ELF-1 (cell line): ENCODE data around the gene MIA2.

Source experiments
- DNase-seq: peaks from one replicate; pipeline ENCODE4 v3.0.0-alpha.2; 2016; ENCODE audit warnings: low read depth, low spot score

MIA2 gene

DNA sequence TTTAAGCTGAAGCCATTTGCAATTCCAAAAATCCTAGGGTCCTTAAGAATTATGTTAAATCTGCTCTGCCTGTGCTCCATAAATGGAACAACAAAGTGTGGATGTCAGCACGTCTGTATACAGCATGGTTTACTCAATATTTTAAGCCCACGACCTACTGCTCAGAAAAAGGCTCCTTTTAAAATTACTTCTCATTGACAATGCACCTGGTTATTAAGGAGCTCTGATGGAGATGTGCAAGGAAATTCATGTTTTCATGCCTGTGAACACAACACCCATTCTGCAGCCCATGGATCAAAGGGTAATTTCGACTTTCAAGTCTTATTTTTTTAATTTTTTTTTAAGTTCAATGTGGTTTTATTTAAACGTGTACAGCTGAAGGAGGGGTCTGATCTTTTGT is 150.5 kb downstream of the MIA2 start:
- DNase-seq, result no peak

DNA sequence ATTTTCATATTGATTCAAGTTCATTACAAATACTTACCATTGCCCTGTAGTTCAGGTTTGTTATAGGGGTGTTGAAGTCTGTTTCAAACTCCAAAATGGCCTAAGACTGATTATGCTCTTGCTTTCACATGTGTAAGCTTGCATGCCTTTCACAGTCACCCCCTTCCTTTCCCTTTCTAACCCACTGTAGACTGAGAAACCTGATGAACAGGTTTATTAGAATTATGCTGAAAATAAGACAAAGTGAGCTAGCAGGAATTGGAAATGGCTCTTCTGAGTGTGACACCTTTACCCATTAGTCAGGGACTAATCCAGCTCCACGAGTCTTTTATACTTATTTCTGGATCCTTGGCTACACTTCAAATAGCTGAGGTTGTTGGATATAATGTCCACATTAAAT is 159.6 kb downstream of the MIA2 start:
- DNase-seq, result no peak

DNA sequence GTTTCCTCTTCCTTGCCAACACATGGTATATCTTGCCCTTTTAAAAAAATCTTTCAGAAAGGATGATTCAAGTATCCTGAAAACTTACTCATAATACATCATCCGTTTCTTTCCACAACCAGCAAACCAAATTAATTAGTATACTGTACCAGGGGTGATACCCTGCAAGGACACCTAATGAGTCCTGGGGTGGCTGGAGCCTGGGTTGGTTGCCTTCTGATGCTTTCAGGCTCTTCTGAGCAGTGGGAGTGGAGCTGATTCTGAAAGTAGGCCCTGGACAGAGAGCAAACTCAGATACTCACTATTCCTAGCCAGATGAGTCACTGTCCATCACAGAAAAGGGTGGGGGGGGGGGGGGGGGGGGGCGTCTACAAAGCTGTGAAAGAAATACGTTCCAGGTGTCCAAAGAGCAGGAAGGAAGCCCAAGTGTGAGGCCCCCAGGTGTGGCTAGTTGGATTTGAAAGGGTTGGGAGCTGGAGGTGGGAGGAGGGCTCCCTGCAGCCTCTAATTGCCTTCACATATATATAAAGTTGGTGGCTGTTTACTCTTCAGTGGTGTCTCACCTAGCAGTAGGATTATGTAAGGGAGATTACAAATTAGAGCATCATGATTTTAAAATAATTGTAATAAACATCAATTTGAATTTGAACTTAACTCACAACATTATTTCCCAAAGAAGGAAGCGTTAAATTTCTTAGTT is 162.0 kb downstream of the MIA2 start:
- DNase-seq, result no peak

DNA sequence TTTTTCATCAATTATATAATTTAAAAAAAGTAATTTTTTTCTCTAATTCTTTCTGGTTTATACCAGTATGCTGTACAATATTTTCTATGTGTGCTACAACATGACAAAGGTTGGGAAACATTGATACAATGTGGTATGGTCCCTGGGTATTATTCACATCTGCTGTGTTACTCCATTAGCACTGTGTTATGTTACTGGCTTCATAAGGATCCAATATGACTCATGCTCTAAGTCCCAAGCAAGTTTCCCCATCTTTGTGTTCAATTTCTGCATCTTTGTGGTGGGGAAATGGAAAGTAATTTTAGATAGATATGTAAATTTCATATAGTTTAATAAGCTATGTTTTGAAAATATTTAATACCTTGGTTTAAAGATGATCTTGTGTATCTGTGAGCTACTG is 162.7 kb downstream of the MIA2 start:
- DNase-seq, result no peak

DNA sequence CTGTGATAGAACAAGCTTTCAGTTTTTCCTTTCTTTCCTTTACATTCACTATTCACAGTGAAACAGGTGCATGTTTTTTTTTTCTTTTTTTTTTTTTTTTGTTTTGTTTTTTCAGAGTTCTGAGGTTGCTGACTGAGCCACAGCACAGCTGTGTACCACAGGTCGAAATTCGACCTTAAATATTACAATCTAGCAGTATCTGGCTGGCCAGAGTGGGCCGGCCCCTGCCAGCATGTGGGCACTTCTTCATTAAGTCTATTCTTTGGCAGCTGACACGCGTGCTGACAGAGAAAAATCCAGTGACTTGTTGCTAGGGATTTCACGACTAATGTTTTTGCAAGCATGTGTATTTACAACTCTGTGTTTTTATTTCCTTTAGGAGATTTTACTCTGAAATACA is 164.7 kb downstream of the MIA2 start:
- no peak for DNase-seq

DNA sequence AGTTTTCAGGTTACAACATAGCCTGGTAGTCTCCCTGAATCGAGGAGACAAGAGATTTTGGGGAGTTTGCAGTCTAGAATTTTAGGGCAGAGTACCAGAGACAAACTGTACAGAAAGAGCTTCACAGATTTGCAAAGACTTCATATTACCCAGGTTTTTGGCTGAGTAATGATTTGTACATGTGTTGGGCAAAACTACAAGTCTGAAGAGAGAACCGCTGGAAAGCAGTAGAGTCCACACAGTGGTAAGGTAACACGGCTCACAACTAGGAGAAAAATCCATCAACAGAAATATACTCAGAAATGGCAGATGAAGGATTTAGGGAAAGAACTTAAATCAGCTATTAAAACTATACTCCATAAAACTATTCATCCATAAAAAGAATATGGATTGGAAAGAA is 172.8 kb downstream of the MIA2 start:
- no peak for DNase-seq

DNA sequence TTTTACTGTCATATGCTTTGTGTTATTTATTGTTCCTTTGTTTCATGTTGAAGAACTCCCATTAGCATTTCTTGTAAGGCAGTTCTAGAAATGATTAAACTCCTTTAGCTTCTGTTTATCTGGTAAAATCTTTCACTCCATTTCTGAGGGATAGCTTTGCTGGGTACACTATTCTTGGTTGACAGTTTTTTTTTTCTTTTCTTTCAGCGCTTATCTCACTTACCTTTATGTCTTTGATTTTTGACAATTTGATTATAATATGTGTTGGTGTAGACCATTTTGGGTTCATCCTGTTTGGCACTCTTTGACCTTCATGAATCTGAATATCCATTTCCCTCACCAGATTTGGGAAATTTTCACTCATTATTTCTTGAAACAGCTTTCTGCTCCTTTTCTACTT is 182.4 kb downstream of the MIA2 start:
- no peak for DNase-seq

DNA sequence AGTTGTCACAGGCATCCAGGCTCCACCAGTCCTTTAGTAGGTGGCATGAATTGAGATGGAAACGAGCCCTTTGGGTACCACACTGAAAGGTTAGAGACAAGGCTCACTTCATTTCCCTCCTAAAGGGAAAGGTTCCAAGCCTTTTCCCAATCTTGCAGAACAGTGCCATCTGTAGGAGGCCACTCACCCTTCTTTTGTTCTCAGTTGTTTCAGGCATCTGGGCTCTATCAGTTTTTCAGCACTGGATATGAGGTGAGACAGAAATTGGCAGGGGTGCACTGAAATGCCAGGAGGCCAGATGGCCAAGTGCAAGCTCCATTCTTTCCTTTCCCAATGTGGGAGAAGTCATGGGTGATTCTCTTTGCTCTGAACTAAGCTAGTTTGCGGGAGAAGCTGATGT is 183.3 kb downstream of the MIA2 start:
- peak; percentile 50 for DNase-seq

DNA sequence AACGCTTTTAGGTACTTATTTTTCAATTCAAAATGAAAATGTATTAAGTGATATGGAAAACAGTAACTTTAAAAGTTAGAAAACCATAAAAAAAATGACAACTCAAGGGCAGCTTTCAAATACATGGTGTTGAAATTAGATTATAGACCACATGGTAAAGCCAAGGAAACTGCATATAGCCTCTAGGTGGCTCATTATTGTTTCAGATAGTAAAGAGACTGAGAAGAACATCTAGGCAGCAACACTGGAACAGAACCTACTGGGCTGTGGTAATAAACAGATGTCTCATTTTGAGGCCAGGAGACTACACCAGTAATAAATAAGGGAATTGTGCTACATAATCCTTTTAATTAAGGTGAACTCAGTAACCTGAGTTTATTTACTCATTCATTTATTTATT is 185.6 kb downstream of the MIA2 start:
- no peak for DNase-seq

DNA sequence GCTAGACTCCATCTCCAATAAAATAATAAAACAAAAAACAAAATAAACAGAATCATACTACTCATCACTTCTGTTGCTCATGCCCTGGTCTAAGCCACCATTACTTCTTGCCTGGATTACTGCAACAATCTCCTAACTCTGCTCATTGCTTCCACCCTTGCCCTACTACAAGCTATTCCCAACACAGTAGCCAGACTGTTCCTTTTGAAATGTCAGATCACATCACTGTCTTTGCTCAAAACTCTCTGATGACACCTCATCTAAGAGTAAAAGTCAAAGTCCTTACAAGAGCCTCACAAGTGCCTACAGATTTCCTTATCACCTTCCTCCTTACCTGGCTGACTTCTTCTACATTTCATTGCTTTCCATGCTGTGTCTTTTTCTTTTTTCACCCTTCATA is 188.5 kb downstream of the MIA2 start:
- no peak for DNase-seq

DNA sequence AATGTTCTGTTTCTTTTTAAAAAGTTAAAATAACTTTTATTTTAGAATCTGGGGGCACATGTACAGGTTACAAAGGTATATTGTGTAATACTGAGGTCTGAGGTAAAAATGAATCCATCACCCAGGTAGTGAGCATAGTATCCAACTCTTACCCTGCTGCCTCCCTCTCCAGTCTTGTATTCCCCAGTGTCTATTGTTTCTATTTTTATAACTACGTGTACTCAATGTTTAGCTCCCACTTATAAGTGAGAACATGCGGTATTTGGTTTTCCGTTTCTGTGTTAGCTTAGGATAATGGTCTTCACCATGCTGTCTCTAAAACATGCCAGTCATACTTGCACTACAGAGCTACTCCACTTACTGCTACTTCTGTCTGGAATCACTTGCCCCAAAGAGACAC is 190.1 kb downstream of the MIA2 start:
- no peak for DNase-seq

DNA sequence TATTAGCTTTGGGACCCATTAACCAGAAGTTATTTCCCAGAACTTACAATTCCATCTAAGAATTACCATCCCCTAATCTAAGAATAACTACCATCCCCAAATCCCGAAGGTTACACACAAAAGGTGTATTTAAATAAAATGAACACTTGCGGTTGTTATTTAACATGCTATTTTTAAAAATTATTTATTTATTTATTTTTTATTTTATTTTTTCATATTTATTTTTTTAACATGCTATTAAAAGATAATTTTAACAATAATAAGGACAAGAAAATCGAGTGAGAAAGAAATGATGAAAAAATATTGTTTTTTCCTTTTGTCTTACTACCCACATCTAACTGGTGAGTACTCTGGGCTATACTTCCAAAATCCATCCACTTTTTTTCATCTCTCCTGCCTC is 192.2 kb downstream of the MIA2 start:
- no peak for DNase-seq

DNA sequence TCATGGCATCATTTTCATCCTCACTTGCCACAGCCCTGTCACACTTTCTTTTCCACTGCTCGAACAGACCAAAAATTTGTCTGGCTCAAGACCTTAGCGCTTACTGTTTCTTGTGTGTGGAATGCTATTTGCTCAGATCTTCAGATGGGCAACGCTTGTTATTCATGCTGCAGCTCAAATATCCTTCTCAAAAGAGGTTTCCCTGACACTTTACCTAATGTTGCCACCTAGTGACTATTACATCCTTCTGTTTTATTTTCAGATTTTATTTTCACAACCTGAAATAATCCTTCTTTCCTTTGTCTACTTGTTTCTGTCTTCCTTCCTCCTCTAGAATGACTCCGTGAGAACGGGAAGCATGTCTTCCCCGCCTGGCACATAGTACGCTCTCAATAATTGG is 192.9 kb downstream of the MIA2 start:
- no peak for DNase-seq

DNA sequence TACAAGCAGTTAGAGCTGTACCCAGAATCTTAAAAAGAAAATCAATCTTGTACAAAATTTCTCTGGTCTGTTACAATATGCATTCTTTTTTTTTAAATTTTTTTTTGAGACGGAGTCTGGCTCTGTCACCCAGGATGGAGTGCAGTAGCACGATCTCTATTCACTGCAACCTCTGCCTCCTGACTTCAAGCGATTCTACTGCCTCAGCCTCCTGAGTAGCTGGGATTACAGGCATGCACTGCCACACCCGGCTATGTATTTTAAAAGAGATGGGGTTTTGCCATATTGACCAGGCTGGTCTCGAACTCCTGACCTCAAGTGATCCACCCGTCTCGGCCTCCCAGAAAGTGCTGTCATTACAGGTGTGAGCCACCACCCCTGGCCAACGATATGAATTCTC is 194.4 kb downstream of the MIA2 start:
- no peak for DNase-seq

DNA sequence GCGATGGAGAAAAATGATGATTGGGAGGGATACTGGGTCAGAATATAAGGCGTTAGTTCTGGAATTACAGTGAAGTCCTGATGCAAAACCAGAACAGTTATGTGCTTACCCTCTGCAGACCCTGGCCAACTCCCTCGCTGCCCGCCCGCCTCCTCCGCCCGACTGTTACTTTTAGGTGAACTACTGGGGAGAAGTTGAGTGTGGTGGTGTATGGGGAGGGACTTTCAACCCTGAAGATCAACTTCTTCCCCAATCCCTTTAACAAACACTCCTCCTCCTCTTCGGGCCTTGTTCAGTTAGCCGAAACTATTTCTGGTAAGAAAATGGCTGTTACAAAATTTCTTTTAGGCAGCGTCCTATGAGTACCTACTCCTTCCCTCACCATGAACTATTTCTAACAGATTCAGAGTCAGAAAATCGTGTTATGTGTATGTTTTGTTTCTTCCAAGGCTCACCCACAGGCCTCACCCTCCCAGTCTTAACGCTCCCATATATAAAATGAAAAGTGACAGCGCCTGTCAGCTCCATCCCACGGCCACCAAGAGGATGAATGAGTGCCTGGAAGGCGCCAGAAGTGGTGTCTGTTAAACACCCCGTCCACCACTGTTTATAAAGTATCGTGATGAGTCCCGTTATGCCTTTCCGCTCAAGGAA is 197.2 kb downstream of the MIA2 start:
- DNase-seq, result peak; percentile 12

DNA sequence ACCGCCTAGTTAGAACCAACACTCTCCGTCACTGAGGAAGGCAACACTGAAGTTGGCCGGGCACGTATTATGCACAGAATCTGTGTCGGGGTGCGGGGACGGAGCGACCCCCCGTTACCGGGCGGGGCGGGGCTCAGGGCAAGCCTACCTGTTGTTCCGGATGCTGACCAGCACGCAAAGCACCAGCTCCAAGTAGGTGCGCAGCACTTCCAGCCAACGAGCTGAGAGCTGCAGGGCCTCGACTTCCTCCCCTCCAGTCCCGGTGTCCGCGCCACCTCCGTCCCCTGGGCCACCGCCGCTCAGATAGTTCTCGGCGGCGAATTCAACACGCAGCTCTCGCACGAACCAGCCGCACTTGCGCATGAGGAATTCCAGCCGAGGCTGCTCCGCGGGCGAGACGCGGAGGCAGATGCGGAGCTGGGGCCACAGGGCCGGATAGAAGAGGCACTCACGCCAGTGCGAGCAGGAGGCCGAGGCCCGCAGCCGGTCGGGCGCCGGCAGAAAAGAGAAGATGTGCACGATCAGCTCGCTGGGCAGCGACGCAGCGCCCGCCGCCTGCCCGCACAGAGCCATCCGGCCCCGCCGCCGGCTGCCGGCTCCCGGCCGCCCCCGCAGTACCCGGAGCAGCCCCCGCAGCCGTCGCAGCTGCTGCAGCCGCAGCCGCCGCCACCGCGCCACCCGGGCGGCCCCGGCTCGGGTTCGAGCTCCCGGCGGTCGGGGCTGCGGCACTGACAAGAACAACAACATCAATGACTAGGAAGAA is 197.9 kb downstream of the MIA2 start:
- peak; percentile 65 for DNase-seq

DNA sequence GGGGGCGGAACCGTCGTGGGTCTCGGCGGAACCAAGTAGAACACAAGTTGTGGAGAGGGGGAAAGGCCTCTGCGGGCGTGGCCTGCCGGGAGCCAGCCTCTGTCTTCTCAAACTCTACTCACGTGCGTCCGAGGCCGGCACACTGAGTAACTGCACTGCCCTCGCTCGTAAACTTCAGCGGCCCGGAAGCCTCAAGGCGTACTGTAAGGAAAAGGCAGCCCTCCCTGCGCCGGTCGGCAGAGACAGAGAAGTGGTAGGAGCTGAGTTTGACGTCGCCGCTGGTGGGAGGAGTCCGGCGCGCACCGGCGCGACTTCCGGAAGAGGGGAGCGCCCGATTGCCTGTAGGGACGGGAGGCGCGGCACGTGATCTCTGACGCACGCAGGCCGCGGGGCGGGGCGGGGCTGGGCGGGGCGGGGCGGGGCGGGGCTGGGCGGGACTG is 198.5 kb downstream of the MIA2 start, which contains the start of gene FBXO33:
TSS of gene FBXO33 (minus strand) at position 255 of the 440 bp plus-strand sequence. CDS start 271 bp downstream, outside the sequence.
- peak; percentile 98 for DNase-seq

DNA sequence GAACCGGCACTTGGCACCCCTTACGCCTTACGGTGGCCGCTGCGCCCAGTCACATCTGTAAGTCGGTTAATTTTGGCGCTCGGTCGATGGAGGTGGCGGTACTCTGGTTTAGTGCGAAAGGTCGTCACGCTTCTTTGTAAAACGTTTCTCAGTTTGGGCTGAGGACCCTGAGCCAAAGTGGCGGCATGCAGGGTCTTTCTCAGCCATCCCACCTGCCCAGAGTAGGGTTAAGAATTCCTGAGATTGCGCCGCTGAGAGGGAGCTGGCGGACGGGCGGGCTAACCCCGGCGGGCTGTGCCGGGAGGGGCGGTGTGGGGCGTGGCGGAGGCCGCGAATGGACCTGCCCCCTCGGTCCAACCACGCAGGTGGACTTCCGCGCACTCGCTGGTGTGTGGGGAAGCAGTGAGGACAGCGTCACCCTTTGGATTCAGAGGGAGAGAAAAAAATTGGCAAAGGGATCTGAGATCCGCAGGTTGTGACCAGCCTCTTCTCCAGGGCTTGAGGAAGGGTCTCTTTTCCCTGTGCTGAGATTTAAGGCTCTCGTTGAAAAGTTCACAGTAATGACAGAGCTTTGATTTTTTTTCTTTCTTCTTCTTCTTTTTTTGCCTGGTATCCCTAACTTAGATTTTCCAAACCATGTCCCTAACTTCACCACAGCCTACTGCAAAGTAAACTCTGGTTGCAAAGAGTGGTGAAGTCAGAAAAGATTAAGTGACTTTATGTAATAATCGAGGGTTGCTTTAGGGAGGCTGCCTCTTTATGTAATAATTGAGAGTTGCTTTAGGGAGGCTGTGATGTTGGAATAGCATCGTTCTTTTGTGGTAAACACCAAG is 199.1 kb downstream of the MIA2 start:
- peak; percentile 94 for DNase-seq

DNA sequence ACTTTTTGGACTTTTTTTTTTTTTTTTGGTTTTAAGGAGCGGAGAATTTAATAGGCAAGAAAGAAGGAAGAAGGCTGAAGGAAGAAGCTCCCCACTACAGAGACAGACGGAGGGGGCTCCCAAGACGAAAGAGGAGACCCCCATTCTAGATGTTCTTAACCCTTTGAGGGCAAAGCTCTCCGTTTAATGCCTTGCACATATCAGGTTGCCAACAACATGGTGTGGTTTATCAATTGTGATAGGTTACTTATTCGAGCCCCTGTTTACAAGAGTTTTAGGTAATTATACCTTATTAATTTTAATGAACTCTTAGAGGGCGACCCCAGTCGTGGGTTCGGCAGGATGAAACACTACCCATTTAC is 199.7 kb downstream of the MIA2 start:
- DNase-seq, result no peak

DNA sequence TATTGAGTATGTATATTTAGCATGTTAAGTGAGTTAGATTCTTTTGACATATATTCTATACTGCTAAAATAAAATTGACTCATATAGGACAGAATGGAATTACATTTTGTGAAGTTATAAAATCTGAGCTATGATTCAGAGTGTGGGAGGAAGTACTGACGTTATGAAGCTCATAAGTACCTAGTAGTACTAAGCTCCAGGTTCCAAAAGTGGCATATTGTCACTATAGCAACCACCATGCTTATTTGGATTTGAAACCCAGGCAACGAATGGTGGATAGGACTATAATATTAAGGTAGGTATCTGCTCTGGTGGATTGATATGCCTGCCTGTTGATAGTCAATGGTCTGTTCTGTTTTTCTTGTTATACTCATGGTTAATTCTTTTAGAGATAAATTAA is 200.7 kb downstream of the MIA2 start:
- no peak for DNase-seq

DNA sequence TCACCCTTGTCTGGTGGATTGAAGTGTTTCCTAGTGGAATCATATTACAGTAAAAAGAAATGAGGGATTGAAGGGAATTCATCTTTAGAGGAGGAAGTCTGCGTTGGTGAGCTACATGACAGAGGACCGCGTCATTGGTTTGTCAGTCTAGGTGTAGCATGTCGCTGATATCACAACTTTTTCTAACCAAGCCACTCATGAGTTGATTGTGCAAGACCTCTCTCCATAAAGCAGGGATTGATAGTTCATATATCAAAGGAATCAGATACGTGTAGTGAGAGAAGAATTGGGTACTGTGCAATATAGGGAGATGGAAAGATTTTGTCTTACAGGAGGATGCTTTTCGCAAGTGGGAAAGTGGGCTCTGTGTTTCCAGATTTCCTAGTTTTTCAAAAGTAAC is 201.5 kb downstream of the MIA2 start:
- no peak for DNase-seq
